Measurements from ENCODE around the gene HMGCR.
"Not testable (repeated sequence)": the region's sequence is repeated elsewhere in the genome, so short reads cannot be mapped to it uniquely, and the experiment has no call there.

The HMGCR gene

DNA sequence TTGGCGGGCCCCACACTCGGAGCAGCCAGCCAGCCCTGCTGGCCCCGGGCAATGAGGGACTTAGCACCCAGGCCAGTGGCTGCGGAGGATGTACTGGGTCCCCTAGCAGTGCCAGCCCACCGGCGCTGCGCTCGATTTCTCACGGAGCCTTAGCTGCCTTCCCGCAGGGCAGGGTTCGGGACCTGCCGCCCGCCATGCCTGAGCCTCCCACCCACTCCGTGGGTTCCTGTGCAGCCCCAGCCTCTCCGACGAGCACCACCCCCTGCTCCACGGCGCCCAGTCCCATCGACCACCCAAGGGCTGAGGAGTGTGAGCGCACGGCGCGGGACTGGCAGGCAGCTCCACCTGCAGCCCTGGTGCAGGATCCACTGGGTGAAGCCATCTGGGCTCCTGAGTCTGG lies 3.3 kb upstream of the HMGCR start:
- peaks cover 14% of the 10 kb centered on the region for H3K36me3 Mint-ChIP-seq (ENCODE audit: low read depth)
- not testable (repeated sequence) for H3K27me3 Mint-ChIP-seq; DNase-seq; H3K9me3 Mint-ChIP-seq; H3K4me1 Mint-ChIP-seq (ENCODE audit: low read depth); H3K4me3 Mint-ChIP-seq; H3K27ac Mint-ChIP-seq

DNA sequence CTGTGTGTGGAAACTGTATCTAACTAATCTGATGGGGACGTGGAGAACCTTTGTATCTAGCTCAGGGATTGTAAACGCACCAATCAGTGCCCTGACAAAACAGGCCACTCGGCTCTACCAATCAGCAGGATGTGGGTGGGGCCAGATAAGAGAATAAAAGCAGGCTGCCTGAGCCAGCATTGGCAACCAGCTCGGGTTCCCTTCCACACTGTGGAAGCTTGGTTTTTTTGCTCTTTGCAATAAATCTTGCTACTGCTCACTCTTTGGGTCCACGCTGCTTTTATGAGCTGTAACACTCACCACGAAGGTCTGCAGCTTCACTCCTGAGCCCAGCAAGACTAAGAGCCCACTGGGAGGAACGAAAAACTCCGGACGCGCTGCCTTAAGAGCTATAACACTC lies 2.6 kb upstream of the HMGCR start:
- H3K36me3 Mint-ChIP-seq (ENCODE audit: low read depth) = peaks cover 15% of the 10 kb centered on the region
- not testable (repeated sequence) for H3K27ac Mint-ChIP-seq, H3K4me3 Mint-ChIP-seq

DNA sequence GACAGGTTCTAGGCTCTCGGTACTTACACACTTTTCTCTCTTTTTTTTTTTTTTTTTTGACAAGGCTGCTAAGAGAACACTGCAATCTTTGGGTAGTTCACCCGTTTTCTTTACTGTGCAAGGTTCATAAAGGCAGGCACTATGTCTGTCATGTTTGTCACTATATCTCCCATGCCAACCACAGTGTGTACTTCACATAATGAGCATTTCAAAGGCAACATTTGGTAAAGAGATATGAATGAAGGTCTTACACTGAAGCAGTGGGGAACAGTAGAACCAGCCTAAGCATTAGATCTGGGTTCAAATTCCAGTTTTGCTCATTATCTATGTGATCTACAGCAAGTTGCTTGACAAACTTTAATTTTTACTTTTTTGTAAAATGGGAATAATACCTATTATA lies 1.5 kb upstream of the HMGCR start:
- Mint-ChIP-seq H3K27ac (no peak overlapping the region), H3K36me3 (ENCODE audit: low read depth) (peaks cover 26% of the 10 kb centered on the region), H3K4me3 (no peak overlapping the region)

More for the DNA sequence above, 2.6 kb upstream of the HMGCR start:
- peaks cover 13% of the 10 kb centered on the region for H3K4me1 Mint-ChIP-seq (ENCODE audit: low read depth)
- H3K9me3 Mint-ChIP-seq, DNase-seq, H3K27me3 Mint-ChIP-seq: not testable (repeated sequence)

DNA sequence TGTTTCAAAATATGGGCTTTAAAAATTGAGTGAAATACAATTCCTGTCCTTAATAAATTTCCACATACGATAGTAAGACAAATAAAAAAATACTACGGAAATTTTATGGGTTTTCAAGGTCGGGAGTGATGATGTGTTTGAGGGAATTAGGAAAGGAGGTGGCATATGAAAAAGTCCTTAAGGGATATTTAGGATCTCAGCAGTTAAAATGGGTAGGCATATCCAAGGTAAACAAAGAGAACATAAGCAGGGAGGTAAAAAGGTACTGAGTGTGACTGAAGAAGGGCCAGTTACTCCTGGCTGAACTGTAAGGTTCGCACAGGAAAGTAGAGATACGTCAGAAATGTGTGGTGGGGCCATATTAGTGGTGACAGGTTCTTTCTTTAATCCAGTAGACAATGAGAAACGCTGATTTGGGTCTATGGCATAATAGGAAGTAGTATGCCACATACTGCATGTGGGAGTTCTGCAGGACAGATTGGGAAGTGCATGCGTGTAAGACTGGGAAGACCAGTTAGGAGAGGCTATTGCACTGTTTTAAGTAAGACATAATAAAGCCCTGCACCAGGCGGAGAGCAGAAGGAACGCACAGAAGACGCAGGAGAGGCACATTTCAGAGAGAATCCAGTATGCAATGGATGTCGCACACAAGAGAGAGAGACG lies 937 bp upstream of the HMGCR start:
- no peak overlapping the region for H3K4me3 Mint-ChIP-seq
- no peaks in the 10 kb centered on the region for H3K27me3 Mint-ChIP-seq
- H3K36me3 Mint-ChIP-seq (ENCODE audit: low read depth) = peaks cover 30% of the 10 kb centered on the region
- H3K9me3 Mint-ChIP-seq = no peaks in the 10 kb centered on the region
- H3K27ac Mint-ChIP-seq = no peak overlapping the region
- peaks cover 27% of the 10 kb centered on the region for H3K4me1 Mint-ChIP-seq (ENCODE audit: low read depth)
- DNase-seq = no peak

More for the DNA sequence above, 1.5 kb upstream of the HMGCR start:
- no peak for DNase-seq
- no peaks in the 10 kb centered on the region for H3K27me3 Mint-ChIP-seq
- H3K4me1 Mint-ChIP-seq (ENCODE audit: low read depth) = peaks cover 22% of the 10 kb centered on the region
- H3K9me3 Mint-ChIP-seq = no peaks in the 10 kb centered on the region

DNA sequence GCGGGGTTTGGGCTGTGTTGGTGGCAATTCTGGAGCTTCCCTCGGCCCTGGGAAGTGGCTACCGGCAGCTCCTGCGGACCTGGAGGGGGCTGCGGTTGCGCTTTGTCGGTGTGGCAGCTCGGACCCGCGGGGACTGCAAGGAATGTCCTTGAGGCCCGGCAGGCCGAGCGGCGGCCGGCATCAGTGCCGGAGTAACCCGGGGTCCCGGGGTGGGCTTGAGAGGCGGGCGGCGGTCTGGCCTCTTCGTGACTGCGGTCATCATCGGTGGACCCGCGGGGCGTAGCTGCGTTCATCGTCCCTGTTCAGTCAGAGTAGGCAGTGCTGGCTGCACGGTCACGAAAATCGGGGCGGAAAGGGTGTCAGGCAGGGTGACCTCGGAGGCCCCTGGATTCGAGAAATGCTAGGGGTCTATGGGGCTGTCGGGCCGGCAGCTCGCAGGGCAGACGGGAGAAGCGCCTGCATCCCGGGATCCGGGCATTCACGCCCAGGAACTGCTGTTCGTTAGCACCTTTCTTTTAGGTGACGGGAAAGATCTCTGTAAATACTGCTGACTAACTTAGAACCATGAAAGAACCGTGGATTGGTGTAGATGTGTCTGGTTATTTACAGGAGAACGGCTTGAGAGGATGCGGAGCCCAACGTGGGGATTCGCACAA lies 474 bp downstream of the HMGCR start:
- Mint-ChIP-seq H3K27me3 (no peaks in the 10 kb centered on the region), H3K4me3 (no peak overlapping the region), H3K27ac (no peak overlapping the region), H3K9me3 (no peaks in the 10 kb centered on the region), H3K4me1 (ENCODE audit: low read depth) (peaks cover 40% of the 10 kb centered on the region), H3K36me3 (ENCODE audit: low read depth) (peaks cover 42% of the 10 kb centered on the region)
- no peak for DNase-seq

DNA sequence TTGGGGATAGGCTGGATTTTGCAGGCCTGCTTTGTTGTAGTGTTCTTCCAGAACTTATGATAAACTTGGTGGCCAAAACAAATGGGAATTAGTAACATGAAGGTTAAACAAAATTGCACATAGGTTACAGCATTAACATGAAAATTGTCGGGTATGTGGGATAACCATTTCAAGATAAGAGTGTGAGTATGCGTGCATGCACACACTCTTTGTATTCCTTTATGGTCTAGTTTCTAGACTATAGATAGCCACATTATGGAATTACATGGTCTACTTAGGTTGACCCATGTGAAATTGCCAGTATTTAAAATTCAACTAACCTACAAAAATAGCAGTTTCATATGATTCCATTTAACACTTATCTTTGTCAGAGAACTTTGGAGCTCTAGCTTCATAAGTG lies 1.4 kb downstream of the HMGCR start:
- peaks cover 48% of the 10 kb centered on the region for H3K36me3 Mint-ChIP-seq (ENCODE audit: low read depth)
- no peak overlapping the region for H3K27ac Mint-ChIP-seq
- no peak for DNase-seq
- no peaks in the 10 kb centered on the region for H3K9me3 Mint-ChIP-seq
- no peaks in the 10 kb centered on the region for H3K27me3 Mint-ChIP-seq
- H3K4me3 Mint-ChIP-seq = no peak overlapping the region
- H3K4me1 Mint-ChIP-seq (ENCODE audit: low read depth) = peaks cover 41% of the 10 kb centered on the region

DNA sequence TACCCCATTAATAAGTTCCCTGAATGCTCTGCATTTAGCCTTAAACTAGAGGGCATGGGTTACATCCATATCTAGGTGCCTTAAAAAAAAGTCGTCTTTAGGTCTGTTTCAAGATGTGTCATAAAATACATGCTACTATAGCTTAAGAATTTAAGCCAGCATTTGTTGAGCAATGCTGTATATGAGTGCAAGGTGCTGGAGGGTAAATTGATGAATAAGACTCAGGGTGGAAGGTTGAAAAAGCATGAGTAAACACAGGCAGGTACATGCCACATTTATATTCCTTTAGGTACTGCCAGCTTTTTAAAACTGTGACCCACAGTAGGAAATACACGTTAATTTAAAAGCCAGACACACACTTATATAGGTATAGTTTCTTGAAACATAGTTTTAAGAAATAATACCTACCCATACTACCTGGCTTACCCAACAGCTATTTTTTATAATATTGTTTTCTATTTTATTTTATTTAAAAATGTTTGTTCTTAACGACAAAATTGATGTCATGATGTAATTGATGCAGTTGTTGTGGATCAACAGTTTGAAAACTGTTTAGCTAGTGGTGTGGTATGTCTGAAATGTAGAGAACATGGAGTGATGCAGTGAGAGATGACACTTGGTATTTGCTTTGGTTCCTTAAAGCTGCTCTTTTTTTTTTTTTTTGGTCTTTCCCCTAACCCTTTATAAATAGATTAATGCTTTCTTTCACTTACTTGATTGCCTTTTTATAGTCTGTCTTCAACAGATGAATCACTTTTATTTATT lies 3.9 kb downstream of the HMGCR start:
- no peak overlapping the region for H3K4me3 Mint-ChIP-seq

DNA sequence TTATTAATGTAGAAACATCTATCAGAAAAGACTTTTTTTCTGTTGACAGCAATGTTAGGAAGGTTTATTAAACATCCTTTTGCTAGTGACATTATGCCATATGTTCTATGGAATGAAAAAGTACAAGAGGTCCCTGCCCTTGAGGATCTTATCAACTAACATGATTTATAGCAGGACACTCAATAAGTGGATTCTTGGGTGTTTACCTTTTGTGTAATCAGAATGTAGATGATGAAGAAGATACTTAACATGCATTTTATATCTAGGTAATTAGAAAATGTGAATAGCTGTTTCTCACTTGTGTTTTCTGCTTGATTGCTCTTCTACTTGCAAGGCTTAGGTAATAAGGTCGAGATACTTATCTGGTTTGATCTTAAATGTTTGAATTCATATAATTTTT lies 4.9 kb downstream of the HMGCR start:
- peaks cover 75% of the 10 kb centered on the region for H3K36me3 Mint-ChIP-seq (ENCODE audit: low read depth)
- H3K4me3 Mint-ChIP-seq = no peak overlapping the region
- peaks cover 41% of the 10 kb centered on the region for H3K4me1 Mint-ChIP-seq (ENCODE audit: low read depth)
- H3K27ac Mint-ChIP-seq = no peak overlapping the region
- H3K9me3 Mint-ChIP-seq = no peaks in the 10 kb centered on the region
- H3K27me3 Mint-ChIP-seq = no peaks in the 10 kb centered on the region
- no peak for DNase-seq

More for the DNA sequence above, 3.9 kb downstream of the HMGCR start:
- H3K27me3 Mint-ChIP-seq = no peaks in the 10 kb centered on the region
- peak overlapping the region; percentile 1 for H3K27ac Mint-ChIP-seq
- DNase-seq = no peak
- peaks cover 41% of the 10 kb centered on the region for H3K4me1 Mint-ChIP-seq (ENCODE audit: low read depth)
- no peaks in the 10 kb centered on the region for H3K9me3 Mint-ChIP-seq
- peaks cover 67% of the 10 kb centered on the region for H3K36me3 Mint-ChIP-seq (ENCODE audit: low read depth)

DNA sequence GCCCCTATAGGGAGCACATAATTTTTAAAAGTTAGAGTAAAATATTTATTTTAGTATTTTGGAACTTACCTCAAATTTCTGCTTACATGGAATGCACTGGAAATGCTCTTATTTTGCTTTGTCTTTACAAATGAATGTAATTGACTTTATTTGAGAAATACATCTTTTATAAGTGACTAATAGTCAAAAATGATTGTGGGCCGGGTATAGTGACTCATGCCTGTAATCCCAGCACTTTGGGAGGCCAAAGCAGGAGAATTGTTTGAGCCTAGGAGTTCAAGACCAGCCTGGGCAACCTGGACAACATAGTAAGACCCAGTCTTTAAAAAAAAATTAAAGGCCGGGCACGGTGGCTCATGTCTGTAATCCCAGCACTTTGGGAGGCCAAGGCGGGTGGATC lies 5.8 kb downstream of the HMGCR start:
- Mint-ChIP-seq H3K4me1 (ENCODE audit: low read depth) (peaks cover 41% of the 10 kb centered on the region), H3K27me3 (no peaks in the 10 kb centered on the region), H3K4me3 (no peak overlapping the region), H3K36me3 (ENCODE audit: low read depth) (peaks cover 79% of the 10 kb centered on the region), H3K9me3 (no peaks in the 10 kb centered on the region), H3K27ac (no peak overlapping the region)
- DNase-seq = no peak

DNA sequence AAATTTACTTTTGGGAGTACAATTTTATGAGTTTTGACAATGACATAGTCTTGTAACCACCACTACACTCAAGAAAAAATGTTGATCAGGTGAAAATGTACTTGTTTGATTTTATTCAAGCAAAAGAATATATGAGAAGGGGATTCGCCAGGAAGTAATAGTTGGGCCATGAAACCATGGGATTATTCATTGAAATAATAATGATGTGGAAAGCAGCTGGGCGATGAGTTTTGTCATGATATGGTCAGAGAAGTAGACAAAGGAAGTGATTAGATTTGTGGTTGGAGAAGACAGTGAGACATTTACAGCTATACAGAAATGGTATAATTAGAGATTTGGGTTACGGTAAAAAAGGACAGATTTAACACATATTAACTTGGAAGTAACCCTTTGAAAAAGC lies 11.2 kb downstream of the HMGCR start:
- H3K4me1 Mint-ChIP-seq (ENCODE audit: low read depth) = peaks cover 26% of the 10 kb centered on the region
- no peak overlapping the region for H3K4me3 Mint-ChIP-seq
- no peaks in the 10 kb centered on the region for H3K27me3 Mint-ChIP-seq
- peaks cover 85% of the 10 kb centered on the region for H3K36me3 Mint-ChIP-seq (ENCODE audit: low read depth)
- H3K9me3 Mint-ChIP-seq = no peaks in the 10 kb centered on the region
- DNase-seq = no peak
- no peak overlapping the region for H3K27ac Mint-ChIP-seq

DNA sequence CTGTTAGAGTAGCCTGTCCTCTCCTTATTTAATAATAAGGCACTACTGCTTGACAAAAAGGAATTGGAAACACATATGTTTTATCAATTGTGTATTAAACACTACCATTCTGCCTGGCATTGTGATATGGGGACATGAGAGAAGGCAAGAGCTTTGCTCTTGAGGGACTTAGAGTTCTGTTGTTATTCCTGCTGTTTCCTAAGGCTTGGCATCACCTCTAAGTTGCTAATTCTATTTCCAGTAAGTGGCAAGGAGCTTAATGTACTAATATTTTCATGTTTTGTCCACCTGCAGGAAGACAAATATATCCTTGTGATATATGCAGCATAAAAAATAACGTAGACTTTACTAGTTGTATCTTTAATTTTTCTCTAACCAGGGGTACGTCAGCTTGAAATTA lies 12.6 kb downstream of the HMGCR start:
- Mint-ChIP-seq H3K4me1 (ENCODE audit: low read depth) (peaks cover 26% of the 10 kb centered on the region), H3K9me3 (no peaks in the 10 kb centered on the region), H3K27ac (no peak overlapping the region), H3K27me3 (no peaks in the 10 kb centered on the region), H3K4me3 (no peak overlapping the region), H3K36me3 (ENCODE audit: low read depth) (peaks cover 88% of the 10 kb centered on the region)
- DNase-seq = no peak

DNA sequence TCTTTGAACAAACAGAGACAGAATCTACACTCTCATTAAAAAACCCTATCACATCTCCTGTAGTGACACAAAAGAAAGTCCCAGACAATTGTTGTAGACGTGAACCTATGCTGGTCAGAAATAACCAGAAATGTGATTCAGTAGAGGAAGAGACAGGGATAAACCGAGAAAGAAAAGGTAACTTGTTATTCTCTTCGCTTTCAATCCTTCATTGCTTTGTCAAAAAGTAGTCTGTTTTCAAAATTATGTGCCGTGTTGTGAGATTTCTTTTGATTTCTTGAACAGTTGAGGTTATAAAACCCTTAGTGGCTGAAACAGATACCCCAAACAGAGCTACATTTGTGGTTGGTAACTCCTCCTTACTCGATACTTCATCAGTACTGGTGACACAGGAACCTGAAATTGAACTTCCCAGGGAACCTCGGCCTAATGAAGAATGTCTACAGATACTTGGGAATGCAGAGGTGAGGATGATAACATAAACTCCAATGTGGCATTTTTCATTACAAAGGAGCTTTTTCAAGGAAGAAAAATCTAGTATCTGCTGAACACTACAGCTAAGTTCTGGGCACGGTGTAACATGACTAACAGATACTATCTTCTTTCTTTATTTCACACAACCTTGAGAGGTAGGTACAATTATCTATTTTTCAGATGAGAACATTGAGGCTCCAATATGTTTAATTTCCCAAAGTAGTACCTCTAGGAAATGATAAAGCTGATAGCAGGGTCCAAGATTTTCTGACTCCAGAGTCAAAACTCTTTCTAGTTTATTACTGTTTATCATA lies 14.3 kb downstream of the HMGCR start:
- Mint-ChIP-seq H3K36me3 (ENCODE audit: low read depth) (peaks cover 89% of the 10 kb centered on the region), H3K9me3 (no peaks in the 10 kb centered on the region), H3K27me3 (no peaks in the 10 kb centered on the region), H3K4me3 (no peak overlapping the region), H3K4me1 (ENCODE audit: low read depth) (peaks cover 26% of the 10 kb centered on the region), H3K27ac (peak overlapping the region; percentile 82)
- DNase-seq = no peak

DNA sequence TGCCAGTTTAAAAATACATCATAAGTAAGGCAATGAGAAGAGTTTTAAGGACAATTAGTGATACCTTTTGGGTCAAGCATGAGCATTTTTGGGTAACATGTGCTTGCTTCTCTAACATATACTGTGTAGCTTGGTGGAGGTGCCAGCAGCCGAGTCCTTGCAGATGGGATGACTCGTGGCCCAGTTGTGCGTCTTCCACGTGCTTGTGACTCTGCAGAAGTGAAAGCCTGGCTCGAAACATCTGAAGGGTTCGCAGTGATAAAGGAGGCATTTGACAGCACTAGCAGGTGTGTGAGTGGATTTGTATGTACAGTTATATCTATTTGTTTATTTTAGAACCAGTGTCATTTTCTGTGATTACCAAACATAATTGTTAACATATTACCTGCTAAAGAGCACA lies 18.2 kb downstream of the HMGCR start:
- Mint-ChIP-seq H3K4me1 (ENCODE audit: low read depth) (peaks cover 22% of the 10 kb centered on the region), H3K4me3 (no peak overlapping the region), H3K9me3 (no peaks in the 10 kb centered on the region), H3K27ac (no peak overlapping the region), H3K36me3 (ENCODE audit: low read depth) (peaks cover 91% of the 10 kb centered on the region), H3K27me3 (no peaks in the 10 kb centered on the region)
- no peak for DNase-seq

DNA sequence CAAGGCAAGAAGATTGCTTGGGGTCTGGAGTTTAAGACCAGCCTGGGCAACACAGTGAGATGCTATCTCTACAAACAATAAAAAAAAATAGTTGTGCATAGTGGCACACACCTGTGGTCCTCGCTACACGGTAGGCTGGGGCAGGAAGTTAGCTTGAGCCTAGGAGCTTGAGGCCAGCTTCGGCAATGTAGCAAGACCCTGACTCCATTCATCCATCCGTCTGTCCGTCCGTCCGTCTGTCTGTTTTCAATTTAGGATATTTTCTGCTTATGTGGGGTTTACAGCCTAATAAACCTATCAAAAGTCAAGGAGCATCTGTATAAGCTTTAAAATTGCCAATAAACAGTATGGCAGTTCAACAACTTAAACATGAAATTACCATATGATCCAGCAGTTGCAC lies 19.7 kb downstream of the HMGCR start:
- Mint-ChIP-seq H3K4me1 (ENCODE audit: low read depth) (peaks cover 7% of the 10 kb centered on the region), H3K9me3 (no peaks in the 10 kb centered on the region), H3K27me3 (no peaks in the 10 kb centered on the region), H3K4me3 (no peak overlapping the region), H3K36me3 (ENCODE audit: low read depth) (peaks cover 90% of the 10 kb centered on the region), H3K27ac (no peak overlapping the region)
- no peak for DNase-seq
